ENCODE results near the gene CDKL2.

- TF ChIP-seq, protein P1, sequence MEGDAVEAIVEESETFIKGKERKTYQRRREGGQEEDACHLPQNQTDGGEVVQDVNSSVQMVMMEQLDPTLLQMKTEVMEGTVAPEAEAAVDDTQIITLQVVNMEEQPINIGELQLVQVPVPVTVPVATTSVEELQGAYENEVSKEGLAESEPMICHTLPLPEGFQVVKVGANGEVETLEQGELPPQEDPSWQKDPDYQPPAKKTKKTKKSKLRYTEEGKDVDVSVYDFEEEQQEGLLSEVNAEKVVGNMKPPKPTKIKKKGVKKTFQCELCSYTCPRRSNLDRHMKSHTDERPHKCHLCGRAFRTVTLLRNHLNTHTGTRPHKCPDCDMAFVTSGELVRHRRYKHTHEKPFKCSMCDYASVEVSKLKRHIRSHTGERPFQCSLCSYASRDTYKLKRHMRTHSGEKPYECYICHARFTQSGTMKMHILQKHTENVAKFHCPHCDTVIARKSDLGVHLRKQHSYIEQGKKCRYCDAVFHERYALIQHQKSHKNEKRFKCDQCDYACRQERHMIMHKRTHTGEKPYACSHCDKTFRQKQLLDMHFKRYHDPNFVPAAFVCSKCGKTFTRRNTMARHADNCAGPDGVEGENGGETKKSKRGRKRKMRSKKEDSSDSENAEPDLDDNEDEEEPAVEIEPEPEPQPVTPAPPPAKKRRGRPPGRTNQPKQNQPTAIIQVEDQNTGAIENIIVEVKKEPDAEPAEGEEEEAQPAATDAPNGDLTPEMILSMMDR (IDR thresholded peaks at IDR 0.05): no peak
- no peak for TF ChIP-seq POLR2A (IDR thresholded peaks at IDR 0.05)
These were observed 48.6 kb upstream of the CDKL2 start for GRCh38 chr4:75678965-75679364.

Data from right lobe of liver (tissue), 4 donors.